Tibial nerve (tissue), 4 donors: ENCODE results near the gene CLIC5. TPM values are rescaled to one million over a fixed set of nuclear protein-coding genes. Genes with fewer than 3 reads are reported as not detected.

Source experiments
- DNase-seq, 2 donors: peaks; one replicate each; pipeline ENCODE4 v3.0.0-alpha.2; 2019; ENCODE audit warnings: low spot score in 2 of 2
- H3K27ac ChIP-seq, 4 donors: fragments of 200-600 bp; sonication (generic) in 3 of 4; one replicate each; pipeline ENCODE4 v1.5.1; 2017 to 2019; ENCODE audit warnings: mild to moderate bottlenecking in 1 of 4
- H3K27me3 ChIP-seq, 2 donors: fragments of 200-600 bp; sonication (generic) in 1 of 2; one replicate each; pipeline versions ENCODE4 v1.5.1 to v1.6.0; 2017 to 2019
- H3K36me3 ChIP-seq, 3 donors: fragments of 200-600 bp; sonication (generic); one replicate each; pipeline ENCODE4 v1.5.1; 2018 to 2019
- H3K4me1 ChIP-seq, 4 donors: fragments of 200-600 bp; sonication (generic) in 3 of 4; one replicate each; pipeline ENCODE4 v1.5.1; 2017 to 2019
- H3K4me3 ChIP-seq, 4 donors: fragments of 200-600 bp; sonication (generic) in 3 of 4; one replicate each; pipeline ENCODE4 v1.5.1; 2017 to 2019; ENCODE audit warnings: mild to moderate bottlenecking in 1 of 4, moderate library complexity in 1 of 4
- H3K9me3 ChIP-seq, 4 donors: fragments of 200-600 bp; sonication (generic) in 3 of 4; one replicate each; pipeline ENCODE4 v1.5.1; 2017 to 2019
- EP300 ChIP-seq, 2 donors: sonication (generic); formaldehyde crosslinking; IDR thresholded peaks; one replicate each; pipeline ENCODE4 v1.6.1; 2017; ENCODE audit warnings: antibody characterized with exemption in 2 of 2, mild to moderate bottlenecking in 1 of 2
- POLR2A ChIP-seq, 2 donors: fragments of 450-650 bp; IDR thresholded peaks; one replicate each; pipeline ENCODE4 v1.6.1; 2017; ENCODE audit warnings: antibody characterized with exemption in 2 of 2, mild to moderate bottlenecking in 2 of 2, moderate library complexity in 2 of 2
- WGBS, 2 donors: methylation state at CpG; one replicate each; pipeline ENCODE4 v1.1.5; 2018; 5-methylcytosine and 5-hydroxymethylcytosine counted together
- total RNA-seq, 4 donors: library from RNA; depleted of rRNA; stranded (reverse); fragments of >200 nt; gene quantifications; one replicate each; pipeline ENCODE4 v1.1.0, GENCODE V29; 2016
- TF ChIP-seq, protein P1 (sequence below), 5 experiments: fragments of 200-600 bp in 3 of 5; fragments of 450-650 bp in 2 of 5; sonication (generic) in 3 of 5; IDR thresholded peaks; one replicate each; pipeline ENCODE4 v1.5.1; 2016 to 2019; ENCODE audit warnings: antibody characterized with exemption in 5 of 5, mild to moderate bottlenecking in 3 of 5, moderate library complexity in 2 of 5

Gene CLIC5
- total RNA-seq, 4 donors from 2014 or later: 6.6 to 47.2 (median 34.8) TPM

DNA sequence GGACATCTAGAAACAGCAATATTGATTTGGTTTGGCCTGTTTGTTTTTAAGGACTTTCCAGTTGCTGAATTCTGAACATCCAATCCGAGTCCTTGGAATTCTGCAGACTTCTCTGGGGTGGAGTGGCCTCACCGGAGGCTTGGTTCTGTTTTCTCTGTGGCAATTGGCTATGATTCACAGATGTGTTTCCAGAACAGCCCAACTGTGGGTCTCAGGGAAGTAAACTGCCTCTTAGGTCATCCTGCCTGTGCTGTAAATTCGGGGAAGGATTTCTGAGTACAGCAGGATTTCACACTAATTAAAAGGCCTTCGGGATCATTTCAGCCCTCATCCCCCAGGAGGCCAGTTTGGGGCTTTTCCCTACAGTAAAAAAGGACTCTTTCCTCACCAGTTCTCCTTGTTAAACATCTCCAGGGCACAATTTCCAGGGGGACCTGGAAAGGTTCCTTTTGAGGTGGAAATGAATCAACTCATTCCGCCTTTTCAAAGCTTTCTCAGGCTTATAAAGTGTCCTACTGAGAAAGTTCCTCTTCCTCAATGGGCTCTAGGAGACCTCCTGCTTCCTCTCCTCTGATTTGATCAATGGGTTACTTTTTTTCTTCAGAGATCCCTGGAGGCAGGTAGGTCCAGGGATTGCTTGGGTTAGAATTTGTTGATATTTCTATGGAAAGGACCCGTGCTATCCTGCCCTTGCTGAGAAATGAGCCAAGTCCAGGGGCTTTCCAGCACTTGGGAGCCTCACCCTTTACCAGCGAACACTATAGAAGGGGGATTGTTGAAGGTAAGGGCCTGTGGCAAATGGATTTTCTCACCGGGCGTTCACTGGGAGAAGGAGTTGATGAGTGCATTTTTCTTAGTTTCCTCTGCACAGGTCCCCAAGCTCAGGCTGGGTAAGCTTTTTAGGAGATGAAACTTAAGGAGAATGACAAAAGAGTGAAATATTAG, 114.6 kb downstream of the CLIC5 start:
- peaks cover 0 to 19% (median 3%) of the 10 kb centered on the region in 4 donors for H3K4me1 ChIP-seq
- no peak overlapping the region for H3K4me3 ChIP-seq
- TF ChIP-seq POLR2A (IDR thresholded peaks at IDR 0.05): no peak
- TF ChIP-seq, protein P1, sequence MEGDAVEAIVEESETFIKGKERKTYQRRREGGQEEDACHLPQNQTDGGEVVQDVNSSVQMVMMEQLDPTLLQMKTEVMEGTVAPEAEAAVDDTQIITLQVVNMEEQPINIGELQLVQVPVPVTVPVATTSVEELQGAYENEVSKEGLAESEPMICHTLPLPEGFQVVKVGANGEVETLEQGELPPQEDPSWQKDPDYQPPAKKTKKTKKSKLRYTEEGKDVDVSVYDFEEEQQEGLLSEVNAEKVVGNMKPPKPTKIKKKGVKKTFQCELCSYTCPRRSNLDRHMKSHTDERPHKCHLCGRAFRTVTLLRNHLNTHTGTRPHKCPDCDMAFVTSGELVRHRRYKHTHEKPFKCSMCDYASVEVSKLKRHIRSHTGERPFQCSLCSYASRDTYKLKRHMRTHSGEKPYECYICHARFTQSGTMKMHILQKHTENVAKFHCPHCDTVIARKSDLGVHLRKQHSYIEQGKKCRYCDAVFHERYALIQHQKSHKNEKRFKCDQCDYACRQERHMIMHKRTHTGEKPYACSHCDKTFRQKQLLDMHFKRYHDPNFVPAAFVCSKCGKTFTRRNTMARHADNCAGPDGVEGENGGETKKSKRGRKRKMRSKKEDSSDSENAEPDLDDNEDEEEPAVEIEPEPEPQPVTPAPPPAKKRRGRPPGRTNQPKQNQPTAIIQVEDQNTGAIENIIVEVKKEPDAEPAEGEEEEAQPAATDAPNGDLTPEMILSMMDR (IDR thresholded peaks at IDR 0.05): no peak
- TF ChIP-seq EP300 (IDR thresholded peaks at IDR 0.05): peak in 1 of 2 donors; percentile 39
- no peaks in the 10 kb centered on the region for H3K36me3 ChIP-seq
- DNase-seq: peak in 1 of 2 donors; percentile 49
- H3K27me3 ChIP-seq: no peaks in the 10 kb centered on the region
- H3K9me3 ChIP-seq: no peaks in the 10 kb centered on the region
- WGBS, 2 donors: 65 to 67% methylated on average over 9 of the region's 9 CpGs
- peak overlapping the region in 2 of 4 donors; percentile 31 to 56 for H3K27ac ChIP-seq

DNA sequence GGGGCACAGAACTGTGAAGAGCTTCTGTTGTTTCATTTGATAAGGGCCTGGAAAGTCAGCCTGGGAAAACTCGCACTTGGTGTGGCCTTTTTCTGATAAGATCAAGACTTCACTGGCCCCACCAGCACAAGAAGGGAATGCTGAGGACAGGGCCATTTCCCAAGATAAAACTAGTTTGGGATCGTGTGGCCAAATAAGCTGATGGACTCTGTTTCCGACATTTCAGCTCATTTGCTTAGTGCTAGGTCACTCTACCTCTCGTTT, 116.0 kb downstream of the CLIC5 start:
- no peak for DNase-seq
- H3K27ac ChIP-seq: no peak overlapping the region
- H3K4me3 ChIP-seq: no peak overlapping the region

DNA sequence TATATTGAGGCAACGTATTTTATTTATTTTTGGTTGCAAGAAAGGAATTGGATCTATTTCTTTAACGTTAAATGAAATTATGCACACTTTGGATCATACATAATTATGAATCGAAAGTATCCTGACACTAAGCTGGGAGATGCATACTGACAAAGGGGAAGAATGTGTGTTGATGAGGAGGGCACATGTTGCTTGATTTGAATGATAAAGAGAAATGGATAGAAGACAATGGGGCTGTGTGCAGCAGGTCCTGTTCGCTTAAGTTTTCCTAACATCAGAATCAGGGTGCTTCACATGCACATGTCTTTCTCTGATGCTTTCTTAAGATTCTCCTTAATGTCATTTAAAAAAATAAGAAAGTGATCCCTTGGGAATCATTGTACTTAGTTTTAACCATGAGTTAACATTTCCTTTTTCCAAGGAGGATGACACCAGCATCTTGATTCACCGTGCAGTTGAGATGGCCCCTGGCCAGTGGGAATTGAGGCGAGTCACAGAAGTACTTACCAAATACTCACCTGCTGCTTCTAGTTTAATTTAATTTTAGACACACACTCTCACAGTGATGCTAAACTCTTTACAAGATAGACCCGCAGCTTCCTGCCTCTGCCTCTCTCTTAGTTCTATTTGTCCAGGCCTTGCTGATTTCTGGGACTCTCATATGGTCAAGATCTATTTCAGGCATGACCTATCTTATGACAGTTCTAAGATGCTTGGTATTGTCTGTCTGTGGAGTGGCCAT, 116.5 kb downstream of the CLIC5 start:
- H3K4me3 ChIP-seq: no peak overlapping the region
- H3K9me3 ChIP-seq: no peaks in the 10 kb centered on the region
- no peak overlapping the region for H3K27ac ChIP-seq
- no peak for DNase-seq
- H3K36me3 ChIP-seq: no peaks in the 10 kb centered on the region
- H3K27me3 ChIP-seq: no peaks in the 10 kb centered on the region
- H3K4me1 ChIP-seq: peaks cover 0 to 19% (median 3%) of the 10 kb centered on the region in 4 donors
- TF ChIP-seq POLR2A (IDR thresholded peaks at IDR 0.05) (no peak), EP300 (IDR thresholded peaks at IDR 0.05) (no peak)
- TF ChIP-seq, protein P1 (IDR thresholded peaks at IDR 0.05): no peak
- 76 to 80% methylated on average over 7 of the region's 7 CpGs for WGBS, 2 donors

More for the DNA sequence above, 116.0 kb downstream of the CLIC5 start:
- H3K9me3 ChIP-seq: no peaks in the 10 kb centered on the region
- WGBS, 2 donors: 87 to 95% methylated on average over 4 of the region's 4 CpGs
- TF ChIP-seq, protein P1 (IDR thresholded peaks at IDR 0.05): no peak
- TF ChIP-seq POLR2A (IDR thresholded peaks at IDR 0.05) (no peak), EP300 (IDR thresholded peaks at IDR 0.05) (no peak)
- no peaks in the 10 kb centered on the region for H3K36me3 ChIP-seq
- H3K4me1 ChIP-seq: peaks cover 0 to 19% (median 3%) of the 10 kb centered on the region in 4 donors
- H3K27me3 ChIP-seq: no peaks in the 10 kb centered on the region

DNA sequence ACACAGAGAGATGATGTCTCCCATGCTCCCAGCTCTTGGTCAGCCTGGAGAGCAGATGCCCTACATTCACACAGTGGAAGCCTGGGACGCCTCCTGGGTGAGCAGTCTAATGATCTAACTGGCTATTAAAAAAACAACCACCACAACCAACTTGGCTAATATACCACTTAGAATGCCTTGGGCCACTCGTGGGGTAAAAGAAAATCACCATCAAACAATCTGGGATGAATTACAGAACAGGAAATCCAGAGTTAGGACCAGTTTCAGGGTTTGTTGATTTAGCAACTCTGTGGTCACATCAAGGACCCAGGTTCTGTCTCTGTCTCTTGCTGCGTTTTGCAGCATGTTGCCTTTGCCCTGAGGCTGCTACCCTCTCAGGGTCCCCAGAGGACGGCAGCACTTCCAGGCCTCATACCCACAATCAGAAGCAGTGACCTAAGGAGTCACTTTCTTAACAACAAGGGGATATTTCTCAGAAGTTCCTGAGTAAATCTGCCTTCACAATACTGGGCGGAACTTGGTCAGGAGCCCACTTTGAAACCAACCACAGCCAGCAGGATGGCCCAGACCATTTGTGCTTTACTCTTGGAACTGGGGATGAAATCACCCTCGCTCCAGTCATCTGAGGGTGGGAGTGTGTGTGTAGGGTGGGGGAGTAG, 118.7 kb downstream of the CLIC5 start:
- no peak for DNase-seq
- Histone ChIP-seq H3K4me3 (no peak overlapping the region), H3K36me3 (no peaks in the 10 kb centered on the region), H3K9me3 (no peaks in the 10 kb centered on the region), H3K27me3 (no peaks in the 10 kb centered on the region), H3K4me1 (peaks cover 0 to 14% (median 3%) of the 10 kb centered on the region in 4 donors), H3K27ac (no peak overlapping the region)
- TF ChIP-seq, protein P1 (IDR thresholded peaks at IDR 0.05): no peak
- TF ChIP-seq POLR2A (IDR thresholded peaks at IDR 0.05) (no peak), EP300 (IDR thresholded peaks at IDR 0.05) (no peak)
- WGBS, 2 donors: 62 to 70% methylated on average over 6 of the region's 6 CpGs
